H1 (cell line): Measurements from ENCODE around the gene ANK2. TPM values are rescaled to one million over a fixed set of nuclear protein-coding genes. Genes with fewer than 3 reads are reported as not detected.

Experiments used
- BCL11A ChIP-seq, 2 experiments: IDR thresholded peaks; one replicate each; pipeline ENCODE4 v1.6.1; 2011; ENCODE audit warnings: low read depth in 2 of 2, low read length in 2 of 2, mild to moderate bottlenecking in 2 of 2
- KDM1A ChIP-seq: fragments of 200-600, 300-600 bp; sonication (generic); IDR thresholded peaks from 2 replicates; pipeline ENCODE4 v1.7.1; 2016; ENCODE audit warnings: mild to moderate bottlenecking, low read length, borderline replicate concordance
- polyA plus RNA-seq, 7 experiments: library from polyadenylated mRNA; depleted of rRNA in 3 of 7; stranded (reverse) in 5 of 7; unstranded in 2 of 7; fragments of >200 nt in 5 of 7; fragments of 200-250 nt in 2 of 7; gene quantifications; 1 replicate in 5 of 7; 2 replicates in 1 of 7; 4 replicates in 1 of 7; pipeline versions ENCODE4 v1.2.1 to v1.2.3, GENCODE V29; 2011 to 2013; ENCODE audit warnings: missing spikeins in 2 of 7, mixed read lengths in 2 of 7
- total RNA-seq: library from RNA; stranded (reverse); fragmentation: NEBNext Ultra II Directional; extraction: Animal tissue kit (Norgen Biotek cat#: 25700); gene quantifications from 2 replicates; pipeline ENCODE4 v1.2.1, GENCODE V29; 2021
- TF ChIP-seq, protein P1 (sequence below): fragments of 300-600 bp; sonication (generic); IDR thresholded peaks from 2 replicates; pipeline ENCODE4 v1.7.1; 2012; ENCODE audit warnings: low read length, moderate library complexity, mild to moderate bottlenecking, inconsistent platforms; ENCODE audit not compliant: insufficient replicate concordance

The ANK2 gene
- total and polyA plus RNA-seq, 2 of the 8 experiments (the other 6 are each of a cell fraction or from before 2014, with no cell fraction given), result 14.2 to 35.1 TPM

DNA sequence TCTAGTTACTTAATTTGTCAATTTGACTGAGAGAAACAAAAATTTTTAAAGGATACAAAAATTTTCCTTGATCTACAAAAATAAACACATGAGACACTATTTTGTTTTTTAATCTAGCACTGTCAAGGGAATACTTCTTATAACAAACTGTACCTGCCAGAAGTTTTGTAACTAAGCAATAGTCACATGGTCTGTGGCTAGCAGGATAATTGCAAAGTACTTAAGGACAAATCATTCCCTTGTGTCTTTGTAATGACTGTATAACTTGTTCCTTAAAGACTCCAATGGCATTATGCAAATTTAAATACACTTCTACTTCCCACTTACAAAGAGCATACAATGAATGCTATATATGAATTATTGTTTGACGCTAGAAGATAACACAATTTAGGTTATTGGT lies 25.1 kb upstream of the ANK2 start (continued):
- TF ChIP-seq, protein P1, sequence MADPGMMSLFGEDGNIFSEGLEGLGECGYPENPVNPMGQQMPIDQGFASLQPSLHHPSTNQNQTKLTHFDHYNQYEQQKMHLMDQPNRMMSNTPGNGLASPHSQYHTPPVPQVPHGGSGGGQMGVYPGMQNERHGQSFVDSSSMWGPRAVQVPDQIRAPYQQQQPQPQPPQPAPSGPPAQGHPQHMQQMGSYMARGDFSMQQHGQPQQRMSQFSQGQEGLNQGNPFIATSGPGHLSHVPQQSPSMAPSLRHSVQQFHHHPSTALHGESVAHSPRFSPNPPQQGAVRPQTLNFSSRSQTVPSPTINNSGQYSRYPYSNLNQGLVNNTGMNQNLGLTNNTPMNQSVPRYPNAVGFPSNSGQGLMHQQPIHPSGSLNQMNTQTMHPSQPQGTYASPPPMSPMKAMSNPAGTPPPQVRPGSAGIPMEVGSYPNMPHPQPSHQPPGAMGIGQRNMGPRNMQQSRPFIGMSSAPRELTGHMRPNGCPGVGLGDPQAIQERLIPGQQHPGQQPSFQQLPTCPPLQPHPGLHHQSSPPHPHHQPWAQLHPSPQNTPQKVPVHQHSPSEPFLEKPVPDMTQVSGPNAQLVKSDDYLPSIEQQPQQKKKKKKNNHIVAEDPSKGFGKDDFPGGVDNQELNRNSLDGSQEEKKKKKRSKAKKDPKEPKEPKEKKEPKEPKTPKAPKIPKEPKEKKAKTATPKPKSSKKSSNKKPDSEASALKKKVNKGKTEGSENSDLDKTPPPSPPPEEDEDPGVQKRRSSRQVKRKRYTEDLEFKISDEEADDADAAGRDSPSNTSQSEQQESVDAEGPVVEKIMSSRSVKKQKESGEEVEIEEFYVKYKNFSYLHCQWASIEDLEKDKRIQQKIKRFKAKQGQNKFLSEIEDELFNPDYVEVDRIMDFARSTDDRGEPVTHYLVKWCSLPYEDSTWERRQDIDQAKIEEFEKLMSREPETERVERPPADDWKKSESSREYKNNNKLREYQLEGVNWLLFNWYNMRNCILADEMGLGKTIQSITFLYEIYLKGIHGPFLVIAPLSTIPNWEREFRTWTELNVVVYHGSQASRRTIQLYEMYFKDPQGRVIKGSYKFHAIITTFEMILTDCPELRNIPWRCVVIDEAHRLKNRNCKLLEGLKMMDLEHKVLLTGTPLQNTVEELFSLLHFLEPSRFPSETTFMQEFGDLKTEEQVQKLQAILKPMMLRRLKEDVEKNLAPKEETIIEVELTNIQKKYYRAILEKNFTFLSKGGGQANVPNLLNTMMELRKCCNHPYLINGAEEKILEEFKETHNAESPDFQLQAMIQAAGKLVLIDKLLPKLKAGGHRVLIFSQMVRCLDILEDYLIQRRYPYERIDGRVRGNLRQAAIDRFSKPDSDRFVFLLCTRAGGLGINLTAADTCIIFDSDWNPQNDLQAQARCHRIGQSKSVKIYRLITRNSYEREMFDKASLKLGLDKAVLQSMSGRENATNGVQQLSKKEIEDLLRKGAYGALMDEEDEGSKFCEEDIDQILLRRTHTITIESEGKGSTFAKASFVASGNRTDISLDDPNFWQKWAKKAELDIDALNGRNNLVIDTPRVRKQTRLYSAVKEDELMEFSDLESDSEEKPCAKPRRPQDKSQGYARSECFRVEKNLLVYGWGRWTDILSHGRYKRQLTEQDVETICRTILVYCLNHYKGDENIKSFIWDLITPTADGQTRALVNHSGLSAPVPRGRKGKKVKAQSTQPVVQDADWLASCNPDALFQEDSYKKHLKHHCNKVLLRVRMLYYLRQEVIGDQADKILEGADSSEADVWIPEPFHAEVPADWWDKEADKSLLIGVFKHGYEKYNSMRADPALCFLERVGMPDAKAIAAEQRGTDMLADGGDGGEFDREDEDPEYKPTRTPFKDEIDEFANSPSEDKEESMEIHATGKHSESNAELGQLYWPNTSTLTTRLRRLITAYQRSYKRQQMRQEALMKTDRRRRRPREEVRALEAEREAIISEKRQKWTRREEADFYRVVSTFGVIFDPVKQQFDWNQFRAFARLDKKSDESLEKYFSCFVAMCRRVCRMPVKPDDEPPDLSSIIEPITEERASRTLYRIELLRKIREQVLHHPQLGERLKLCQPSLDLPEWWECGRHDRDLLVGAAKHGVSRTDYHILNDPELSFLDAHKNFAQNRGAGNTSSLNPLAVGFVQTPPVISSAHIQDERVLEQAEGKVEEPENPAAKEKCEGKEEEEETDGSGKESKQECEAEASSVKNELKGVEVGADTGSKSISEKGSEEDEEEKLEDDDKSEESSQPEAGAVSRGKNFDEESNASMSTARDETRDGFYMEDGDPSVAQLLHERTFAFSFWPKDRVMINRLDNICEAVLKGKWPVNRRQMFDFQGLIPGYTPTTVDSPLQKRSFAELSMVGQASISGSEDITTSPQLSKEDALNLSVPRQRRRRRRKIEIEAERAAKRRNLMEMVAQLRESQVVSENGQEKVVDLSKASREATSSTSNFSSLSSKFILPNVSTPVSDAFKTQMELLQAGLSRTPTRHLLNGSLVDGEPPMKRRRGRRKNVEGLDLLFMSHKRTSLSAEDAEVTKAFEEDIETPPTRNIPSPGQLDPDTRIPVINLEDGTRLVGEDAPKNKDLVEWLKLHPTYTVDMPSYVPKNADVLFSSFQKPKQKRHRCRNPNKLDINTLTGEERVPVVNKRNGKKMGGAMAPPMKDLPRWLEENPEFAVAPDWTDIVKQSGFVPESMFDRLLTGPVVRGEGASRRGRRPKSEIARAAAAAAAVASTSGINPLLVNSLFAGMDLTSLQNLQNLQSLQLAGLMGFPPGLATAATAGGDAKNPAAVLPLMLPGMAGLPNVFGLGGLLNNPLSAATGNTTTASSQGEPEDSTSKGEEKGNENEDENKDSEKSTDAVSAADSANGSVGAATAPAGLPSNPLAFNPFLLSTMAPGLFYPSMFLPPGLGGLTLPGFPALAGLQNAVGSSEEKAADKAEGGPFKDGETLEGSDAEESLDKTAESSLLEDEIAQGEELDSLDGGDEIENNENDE, result no peak
- TF ChIP-seq BCL11A (IDR thresholded peaks at IDR 0.05; ENCODE audit: low read depth in 2 of 2, low read length in 2 of 2) (no peak), KDM1A (no peak)
